GM20000 (cell line): ENCODE data around the gene GLRA1.

Experiments used
- DNase-seq: peaks from one replicate; pipeline ENCODE4 v3.0.0; 2012; ENCODE audit warnings: low spot score
- CTCF ChIP-seq: IDR thresholded peaks from 2 replicates; pipeline ENCODE4 v1.5.1; 2012; ENCODE audit warnings: mild to moderate bottlenecking, control low read depth; ENCODE audit errors: extremely low read depth, missing control alignments

The GLRA1 gene

DNA sequence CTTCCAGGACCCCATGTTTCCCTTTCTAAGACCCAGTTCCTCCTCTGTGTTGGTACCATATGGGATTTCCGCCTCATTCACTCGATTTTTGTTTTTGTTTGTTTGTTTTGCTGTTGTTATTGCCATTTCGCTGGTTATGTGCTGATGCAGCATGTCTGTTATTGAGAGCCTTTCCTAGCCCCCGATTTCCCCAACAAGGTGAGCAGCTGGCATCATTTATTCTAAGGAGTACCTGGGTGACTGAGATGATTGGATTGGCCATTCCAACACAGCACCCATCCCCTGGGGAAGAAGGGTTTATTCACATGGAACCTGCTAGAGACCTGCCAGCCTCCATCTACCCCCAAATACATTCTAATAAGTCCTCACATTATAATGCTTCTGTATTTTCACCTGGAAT is 2.7 kb downstream of the GLRA1 start:
- no peak for TF ChIP-seq CTCF
- no peak for DNase-seq

DNA sequence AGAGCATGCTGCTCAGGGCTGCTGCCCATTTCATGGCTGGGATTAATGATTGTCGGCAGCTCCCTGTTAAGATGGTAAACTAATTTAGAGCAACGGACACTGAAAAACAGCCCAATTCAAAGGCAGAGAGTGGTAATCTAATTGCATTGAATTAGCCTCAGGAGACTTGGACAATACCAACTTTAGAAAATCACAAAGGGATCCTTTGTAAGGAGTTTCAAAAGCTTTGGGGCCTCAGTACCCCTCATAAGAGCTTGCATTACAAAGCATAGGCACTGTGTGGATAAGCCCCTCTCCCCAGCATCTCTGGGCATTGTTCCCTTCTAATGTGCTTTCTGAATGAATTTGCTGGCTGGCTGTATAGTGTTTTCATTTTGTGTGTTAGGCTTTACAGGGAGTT is 6.7 kb downstream of the GLRA1 start:
- no peak for DNase-seq
- TF ChIP-seq CTCF, result no peak

- no peak for DNase-seq
- TF ChIP-seq CTCF, result no peak
Observed at GRCh38 chr5:151913425-151913824, 11.2 kb downstream of the GLRA1 start.

GRCh38 chr5:151912360-151912759 is 12.3 kb downstream of the GLRA1 start:
- TF ChIP-seq CTCF, result no peak
- no peak for DNase-seq

DNA sequence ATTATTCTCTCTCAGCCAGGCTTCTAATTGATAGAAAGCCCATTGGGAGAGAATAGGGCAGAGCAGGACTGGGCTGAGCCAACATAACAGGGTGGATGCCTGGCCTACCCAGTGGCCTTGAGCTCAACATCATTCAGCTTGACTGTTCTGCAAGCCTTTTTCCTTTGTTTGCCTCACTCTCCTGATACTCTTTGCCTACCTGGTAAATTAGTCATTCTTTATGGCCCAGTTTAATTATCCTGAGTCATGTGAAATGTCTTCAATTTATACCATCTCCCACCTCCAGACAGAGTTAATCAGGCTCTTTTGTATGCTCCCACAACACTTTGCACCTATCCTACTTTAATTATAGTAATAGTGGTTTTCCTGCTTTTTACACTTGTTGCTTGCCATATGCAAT is 13.6 kb downstream of the GLRA1 start:
- no peak for DNase-seq
- no peak for TF ChIP-seq CTCF

DNA sequence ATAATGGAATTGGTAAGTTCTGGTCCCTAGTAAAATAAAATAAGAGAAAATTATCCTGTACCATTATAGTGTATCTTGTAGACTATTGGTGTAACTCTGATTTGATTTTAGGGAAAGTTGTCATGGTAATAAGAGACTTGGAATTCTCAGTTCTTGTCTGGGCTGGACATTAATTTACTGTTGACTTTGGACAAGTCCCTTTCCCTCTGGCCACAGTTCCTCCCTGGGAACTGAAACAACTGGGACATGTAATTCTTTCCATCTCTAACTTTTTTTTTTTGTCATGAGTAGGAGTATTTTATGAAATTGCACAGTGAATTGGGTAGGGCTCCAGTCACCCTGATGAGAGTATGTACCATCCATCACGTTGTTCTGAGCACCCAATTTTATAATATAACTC is 15.0 kb downstream of the GLRA1 start:
- TF ChIP-seq CTCF, result no peak
- DNase-seq, result no peak

DNA sequence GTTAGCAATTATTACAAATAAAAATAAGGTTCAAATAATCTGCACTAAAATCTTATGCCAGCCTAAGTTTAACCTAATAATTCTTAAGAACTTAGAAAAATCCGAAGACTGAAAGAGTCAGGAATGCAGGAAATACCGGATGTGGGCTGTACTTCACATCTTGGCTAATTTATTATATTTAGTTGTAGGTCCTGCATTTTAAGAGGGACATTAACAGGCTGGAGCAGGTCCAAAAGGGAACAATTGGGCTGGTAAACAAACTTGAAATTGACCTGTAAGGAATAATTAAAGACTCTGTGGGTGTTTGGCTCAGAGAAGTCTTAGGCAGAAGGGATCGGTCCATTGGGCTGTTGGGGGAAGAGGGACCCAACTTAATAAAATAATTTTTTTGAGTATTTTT is 18.4 kb downstream of the GLRA1 start:
- no peak for DNase-seq
- TF ChIP-seq CTCF, result no peak

DNA sequence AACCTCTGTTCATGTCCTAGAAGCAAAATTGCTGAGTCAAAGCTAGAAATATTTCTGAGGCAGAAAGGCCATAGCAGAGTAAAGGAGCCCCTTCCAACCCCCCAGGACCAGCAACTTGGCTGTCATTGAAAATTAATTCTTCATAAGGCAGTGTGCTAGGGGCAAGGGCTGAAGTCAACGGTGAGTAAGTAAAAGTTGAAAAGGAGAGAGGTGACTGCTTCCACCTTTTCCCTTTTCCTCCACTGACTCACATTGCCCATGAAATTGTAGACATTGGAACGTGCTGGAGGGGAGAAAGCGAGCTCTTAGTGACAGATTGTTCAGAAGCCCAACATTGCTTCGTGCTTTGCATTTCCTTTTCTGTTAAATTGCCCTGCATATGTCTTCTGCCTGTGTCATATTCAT is 19.1 kb downstream of the GLRA1 start:
- no peak for DNase-seq
- no peak for TF ChIP-seq CTCF
